Activated CD4-positive, alpha-beta memory T cell treated with anti-CD3 and anti-CD28 coated beads, Interleukin-2, amount 10 ng/mL, durations not matched to agents 7 days and 5 days (primary cell): ENCODE results near the gene APAF1. TPM values are rescaled to one million over a fixed set of nuclear protein-coding genes. Genes with fewer than 3 reads are reported as not detected.

Experiments
- CTCF ChIA-PET: fragments of 350-600 bp; sonication (Branson Sonifier 250); formaldehyde crosslinking; loops from one replicate; lab custom pipeline; 2021; ENCODE audit warnings: antibody characterized with exemption, inconsistent platforms; lab: Charles Lee
- POLR2A ChIA-PET: fragments of 350-600 bp; sonication (Branson Sonifier 250); formaldehyde crosslinking; loops from one replicate; lab custom pipeline; 2021; ENCODE audit warnings: antibody characterized with exemption; lab: Charles Lee
- DNase-seq: peaks from one replicate; pipeline ENCODE4 v3.0.0-alpha.2; 2020
- H3K27ac Mint-ChIP-seq: one replicate; pipeline ENCODE4 v1.8.0; 2021; ENCODE audit warnings: mild to moderate bottlenecking, mixed read lengths
- H3K27me3 Mint-ChIP-seq: one replicate; pipeline ENCODE4 v1.8.0; 2021; ENCODE audit warnings: mixed read lengths
- H3K36me3 Mint-ChIP-seq: one replicate; pipeline ENCODE4 v1.8.0; 2021; ENCODE audit warnings: low read depth, mixed read lengths
- H3K4me1 Mint-ChIP-seq: one replicate; pipeline ENCODE4 v1.8.0; 2021; ENCODE audit warnings: mixed read lengths
- H3K4me3 Mint-ChIP-seq: one replicate; pipeline ENCODE4 v1.8.0; 2021; ENCODE audit warnings: mild to moderate bottlenecking, mixed read lengths
- H3K9me3 Mint-ChIP-seq: one replicate; pipeline ENCODE4 v1.8.0; 2021; ENCODE audit warnings: mixed read lengths
- total RNA-seq, 2 experiments: library from RNA; stranded (reverse); gene quantifications; one replicate each; pipeline ENCODE4 v1.2.3, GENCODE V29; 2021

The APAF1 gene
- total RNA-seq, 2 experiments from 2014 or later = 37.4 to 37.8 TPM

- no peaks in the 10 kb centered on the region for H3K9me3 Mint-ChIP-seq
- H3K36me3 Mint-ChIP-seq = peaks cover 17% of the 10 kb centered on the region
- ChIA-PET POLR2A (no interaction called here), CTCF (no interaction called here)
- H3K27me3 Mint-ChIP-seq = no peaks in the 10 kb centered on the region
- no peak overlapping the region for H3K4me3 Mint-ChIP-seq
- H3K4me1 Mint-ChIP-seq = peaks cover 23% of the 10 kb centered on the region
- H3K27ac Mint-ChIP-seq = no peak overlapping the region
- DNase-seq = no peak
Measured at GRCh38 chr12:98737322-98737712, 92.2 kb downstream of the APAF1 start.

- no peak for DNase-seq
- Mint-ChIP-seq H3K36me3 (peaks cover 17% of the 10 kb centered on the region), H3K9me3 (no peaks in the 10 kb centered on the region), H3K27me3 (no peaks in the 10 kb centered on the region), H3K4me1 (peaks cover 28% of the 10 kb centered on the region), H3K4me3 (no peak overlapping the region), H3K27ac (no peak overlapping the region)
- CTCF ChIA-PET = no interaction called here
- POLR2A ChIA-PET = interaction anchor here (1.1 to 1.9 kb wide), 2 partner anchors 14 to 16 kb away, joined by 3 to 4 read pairs; no protein-coding TSS in a partner anchor
Measured at GRCh38 chr12:98738002-98738401, 92.9 kb downstream of the APAF1 start.

GRCh38 chr12:98738539-98738938 is 93.4 kb downstream of the APAF1 start:
- ChIA-PET POLR2A (interaction anchor here (1.1 to 1.9 kb wide), 3 partner anchors 13 to 15 kb away, joined by 3 to 4 read pairs (median 4); no protein-coding TSS in a partner anchor), CTCF (interaction anchor here (1.5 to 1.7 kb wide), 2 partner anchors 14 to 16 kb away, joined by 3 to 5 read pairs; no protein-coding TSS in a partner anchor)
- H3K4me1 Mint-ChIP-seq = peaks cover 32% of the 10 kb centered on the region
- no peaks in the 10 kb centered on the region for H3K9me3 Mint-ChIP-seq
- no peaks in the 10 kb centered on the region for H3K27me3 Mint-ChIP-seq
- peaks cover 16% of the 10 kb centered on the region for H3K36me3 Mint-ChIP-seq
- H3K27ac Mint-ChIP-seq = no peak overlapping the region
- DNase-seq = no peak
- H3K4me3 Mint-ChIP-seq = no peak overlapping the region

- Mint-ChIP-seq H3K36me3 (peaks cover 6% of the 10 kb centered on the region), H3K9me3 (no peaks in the 10 kb centered on the region), H3K4me1 (peaks cover 40% of the 10 kb centered on the region), H3K27ac (peak overlapping the region; percentile 81), H3K4me3 (no peak overlapping the region), H3K27me3 (no peaks in the 10 kb centered on the region)
- no peak for DNase-seq
- ChIA-PET CTCF (interaction anchor here (0.7 to 2.8 kb wide), 5 partner anchors 9 to 174 kb away, joined by 3 to 34 read pairs (median 5); no protein-coding TSS in a partner anchor), POLR2A (interaction anchor here (0.5 to 1.6 kb wide), 8 partner anchors 9 to 147 kb away, joined by 3 to 5 read pairs (median 3); partner anchors contain the start of gene SLC25A3)
Measured at GRCh38 chr12:98740751-98741150, 95.7 kb downstream of the APAF1 start.

- CTCF ChIA-PET = interaction anchor here (0.7 to 2.8 kb wide), 8 partner anchors 9 to 174 kb away, joined by 3 to 34 read pairs (median 4); partner anchors contain the start of gene IKBIP
- Mint-ChIP-seq H3K27me3 (peaks cover under 1% of the 10 kb centered on the region), H3K36me3 (peaks cover 2% of the 10 kb centered on the region), H3K4me3 (no peak overlapping the region), H3K27ac (peak overlapping the region; percentile 81), H3K9me3 (no peaks in the 10 kb centered on the region), H3K4me1 (peaks cover 44% of the 10 kb centered on the region)
- POLR2A ChIA-PET = interaction anchor here (0.5 to 1.6 kb wide), 7 partner anchors 9 to 147 kb away, joined by 3 to 5 read pairs (median 3); partner anchors contain the start of gene SLC25A3
- DNase-seq = peak; percentile 39
Measured at GRCh38 chr12:98741196-98741555, 96.1 kb downstream of the APAF1 start.

DNA sequence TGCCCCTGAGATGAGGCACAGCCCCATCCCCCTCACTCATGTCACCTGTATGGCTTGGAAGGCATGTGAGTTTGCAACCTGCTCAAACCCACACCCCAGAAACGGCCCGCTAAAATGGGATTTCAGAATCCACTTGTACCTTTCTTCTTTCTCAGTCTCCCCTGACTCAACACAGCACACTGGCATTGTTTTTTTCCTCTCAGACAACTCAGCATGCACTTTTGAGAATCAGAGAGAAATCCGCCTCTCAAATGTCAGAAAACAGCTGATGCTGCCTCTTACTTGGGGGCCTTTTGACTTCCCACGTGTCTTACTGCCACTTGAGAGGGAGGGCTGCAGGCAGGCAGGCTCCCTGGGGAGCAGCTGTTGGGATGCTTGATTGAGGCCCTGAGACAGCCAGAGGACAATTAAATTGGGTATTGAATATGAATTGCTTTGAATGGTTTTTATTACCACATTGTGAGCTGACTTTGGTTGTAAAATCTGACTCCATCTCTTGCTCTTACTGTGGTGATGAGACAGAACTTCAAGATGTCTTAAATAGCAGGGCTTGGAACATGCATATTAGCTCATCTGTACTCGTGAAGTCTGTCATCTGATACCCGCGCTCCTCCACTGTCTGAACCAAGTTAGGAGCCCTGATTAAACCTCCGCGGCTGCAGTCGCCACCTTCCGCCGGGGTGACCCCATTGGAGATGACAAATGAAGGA is 96.6 kb downstream of the APAF1 start:
- DNase-seq = peak; percentile 19
- peak overlapping the region; percentile 81 for H3K27ac Mint-ChIP-seq
- H3K4me3 Mint-ChIP-seq = no peak overlapping the region
- H3K9me3 Mint-ChIP-seq = no peaks in the 10 kb centered on the region
- peaks cover 48% of the 10 kb centered on the region for H3K4me1 Mint-ChIP-seq
- peaks cover 5% of the 10 kb centered on the region for H3K27me3 Mint-ChIP-seq
- CTCF ChIA-PET = interaction anchor here (0.6 to 2.8 kb wide), 13 partner anchors 10 to 257 kb away, joined by 3 to 34 read pairs (median 3); partner anchors contain the start of gene IKBIP
- POLR2A ChIA-PET = interaction anchor here (0.9 to 1.6 kb wide), 6 partner anchors 11 to 148 kb away, joined by 3 to 7 read pairs (median 4); partner anchors contain the start of genes IKBIP and SLC25A3
- H3K36me3 Mint-ChIP-seq = no peaks in the 10 kb centered on the region

- Mint-ChIP-seq H3K4me3 (no peak overlapping the region), H3K9me3 (no peaks in the 10 kb centered on the region), H3K4me1 (peaks cover 48% of the 10 kb centered on the region), H3K27me3 (peaks cover 11% of the 10 kb centered on the region), H3K36me3 (no peaks in the 10 kb centered on the region), H3K27ac (peak overlapping the region; percentile 60)
- ChIA-PET POLR2A (interaction anchor here (1.4 to 1.6 kb wide), 2 partner anchors 10 to 23 kb away, joined by 3 to 7 read pairs; no protein-coding TSS in a partner anchor), CTCF (interaction anchor here (0.6 to 1.7 kb wide), 8 partner anchors 9 to 256 kb away, joined by 3 to 13 read pairs (median 6); no protein-coding TSS in a partner anchor)
- peak; percentile 63 for DNase-seq
Measured at GRCh38 chr12:98743362-98743953, 98.4 kb downstream of the APAF1 start.

- Mint-ChIP-seq H3K27ac (peak overlapping the region; percentile 16), H3K4me1 (peaks cover 47% of the 10 kb centered on the region), H3K4me3 (peak overlapping the region; percentile 73), H3K27me3 (peaks cover 11% of the 10 kb centered on the region), H3K36me3 (no peaks in the 10 kb centered on the region), H3K9me3 (no peaks in the 10 kb centered on the region)
- ChIA-PET POLR2A (no interaction called here), CTCF (no interaction called here)
- peak; percentile 41 for DNase-seq
Measured at GRCh38 chr12:98744680-98745079, 99.6 kb downstream of the APAF1 start.

DNA sequence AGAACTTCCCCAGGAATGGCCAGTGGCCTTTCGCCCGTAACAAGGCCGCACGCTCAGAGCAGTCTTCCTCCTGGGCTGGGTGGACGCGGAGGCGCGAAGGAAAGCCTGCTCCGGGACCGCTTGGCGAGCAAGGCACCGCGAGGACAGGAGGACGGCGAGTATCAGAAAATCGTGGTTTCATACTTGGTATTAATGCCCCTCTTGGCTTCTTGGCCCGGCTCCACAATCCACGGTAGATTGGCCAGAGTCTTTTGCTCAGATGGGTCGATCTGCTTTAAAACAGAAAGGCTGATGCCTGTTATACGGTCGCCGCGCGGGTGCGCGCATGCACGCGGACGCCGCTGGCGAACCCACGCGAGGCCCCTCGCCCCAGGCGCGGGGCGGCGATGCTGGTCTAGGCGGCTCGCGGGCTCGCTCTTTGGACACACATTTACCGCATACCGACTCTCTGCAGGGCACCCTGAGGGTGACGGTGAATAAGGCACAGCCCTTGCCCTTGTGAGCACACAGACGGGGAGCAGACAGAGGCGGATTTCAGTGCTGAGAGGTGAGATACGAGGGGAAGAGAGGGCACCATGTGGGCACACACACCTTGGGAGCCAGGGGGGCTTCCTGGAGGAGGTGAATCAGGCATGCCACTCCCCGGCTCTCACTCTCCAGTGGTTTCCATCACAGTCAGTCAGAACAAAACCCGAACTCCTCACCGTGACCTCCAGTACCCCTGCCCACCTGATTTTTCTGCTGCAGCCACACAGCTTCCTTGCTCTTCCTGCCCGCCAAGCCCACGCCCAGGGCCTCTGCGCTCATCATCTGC is 100.7 kb downstream of the APAF1 start:
- POLR2A ChIA-PET = no interaction called here

DNA sequence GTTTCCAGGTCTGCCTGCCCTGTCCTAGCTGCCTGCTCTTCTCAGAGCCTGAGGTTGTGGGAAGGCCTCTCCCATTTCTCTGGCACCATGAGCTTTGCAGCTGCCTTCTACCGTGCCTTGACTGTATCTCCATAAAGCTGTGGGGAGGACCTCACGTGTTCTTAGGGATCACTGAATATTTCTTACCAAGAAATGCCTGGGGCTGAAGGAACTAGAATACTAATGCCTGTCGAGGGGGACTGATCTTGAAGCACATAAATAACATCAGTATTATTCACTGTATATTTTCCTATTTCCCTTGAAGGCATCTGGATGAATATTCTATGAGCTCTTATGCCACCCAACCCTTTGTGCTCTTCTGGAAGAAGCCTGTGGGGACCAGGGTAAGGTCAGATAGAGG is 103.4 kb downstream of the APAF1 start:
- CTCF ChIA-PET = no interaction called here
- no peaks in the 10 kb centered on the region for H3K36me3 Mint-ChIP-seq
- H3K27ac Mint-ChIP-seq = no peak overlapping the region

More for the DNA sequence above, 100.7 kb downstream of the APAF1 start:
- DNase-seq = peak; percentile 50
- H3K27me3 Mint-ChIP-seq = peaks cover 11% of the 10 kb centered on the region
- H3K9me3 Mint-ChIP-seq = no peaks in the 10 kb centered on the region
- peak overlapping the region; percentile 42 for H3K27ac Mint-ChIP-seq
- H3K4me1 Mint-ChIP-seq = peaks cover 40% of the 10 kb centered on the region
- peak overlapping the region; percentile 73 for H3K4me3 Mint-ChIP-seq
- H3K36me3 Mint-ChIP-seq = no peaks in the 10 kb centered on the region
- CTCF ChIA-PET = no interaction called here

DNA sequence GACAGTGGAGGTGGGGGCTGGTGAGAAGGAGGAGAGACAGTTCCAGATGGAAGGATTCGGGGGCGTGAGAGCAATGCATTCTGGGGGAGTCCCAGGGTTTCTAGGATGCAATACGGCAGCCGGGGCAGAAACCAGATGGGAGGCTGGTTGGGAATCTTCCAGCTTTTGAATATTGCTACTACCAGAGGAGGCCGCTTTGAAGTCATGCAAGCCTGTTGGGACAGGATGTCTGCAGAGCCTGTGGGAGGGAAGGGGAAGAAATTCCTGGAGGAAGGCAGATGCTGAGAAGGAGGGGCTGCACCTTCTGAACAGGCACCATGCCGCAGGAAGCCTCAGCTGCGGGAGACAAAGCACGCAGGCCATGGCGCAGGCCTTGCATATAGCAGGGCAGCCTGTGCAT is 105.4 kb downstream of the APAF1 start:
- Mint-ChIP-seq H3K4me1 (peaks cover 30% of the 10 kb centered on the region), H3K36me3 (no peaks in the 10 kb centered on the region), H3K4me3 (no peak overlapping the region), H3K27me3 (peaks cover 11% of the 10 kb centered on the region), H3K27ac (no peak overlapping the region), H3K9me3 (no peaks in the 10 kb centered on the region)
- ChIA-PET CTCF (no interaction called here), POLR2A (no interaction called here)
- no peak for DNase-seq

More for the DNA sequence above, 103.4 kb downstream of the APAF1 start:
- no peak for DNase-seq
- Mint-ChIP-seq H3K4me3 (no peak overlapping the region), H3K27me3 (peaks cover 11% of the 10 kb centered on the region), H3K9me3 (no peaks in the 10 kb centered on the region), H3K4me1 (peaks cover 23% of the 10 kb centered on the region)
- POLR2A ChIA-PET = no interaction called here

GRCh38 chr12:98751580-98752115 is 106.6 kb downstream of the APAF1 start:
- Mint-ChIP-seq H3K4me1 (peaks cover 22% of the 10 kb centered on the region), H3K27me3 (peaks cover 6% of the 10 kb centered on the region), H3K4me3 (no peak overlapping the region), H3K27ac (no peak overlapping the region), H3K36me3 (no peaks in the 10 kb centered on the region), H3K9me3 (no peaks in the 10 kb centered on the region)
- CTCF ChIA-PET = interaction anchor here (0.6 to 2.0 kb wide), 3 partner anchors 11 to 326 kb away, joined by 3 to 6 read pairs (median 5); no protein-coding TSS in a partner anchor
- POLR2A ChIA-PET = interaction anchor here (1.2 to 1.3 kb wide), 2 partner anchors 11 to 13 kb away, joined by 3 read pairs; no protein-coding TSS in a partner anchor
- DNase-seq = no peak
